Kidney (tissue), 14 donors: ENCODE data around the gene BLCAP. TPM values are rescaled to one million over a fixed set of nuclear protein-coding genes. Genes with fewer than 3 reads are reported as not detected.

Source experiments
- DNase-seq, 5 donors: peaks; one replicate each; pipeline ENCODE4 v3.0.0-alpha.2; 2013 to 2020
- FAIRE-seq: peaks from 2 replicates; lab custom pipeline; 2012; peaks lifted over from hg19 to GRCh38; lab: Jason Lieb, UNC
- H3K27ac ChIP-seq, 2 donors: one replicate each; pipeline ENCODE4 v1.7.0; 2013; ENCODE audit warnings: low read depth in 2 of 2, low read length in 2 of 2, inconsistent platforms in 1 of 2
- H3K27me3 ChIP-seq: one replicate; pipeline ENCODE4 v1.7.1; 2013; ENCODE audit warnings: low read length, inconsistent platforms; ENCODE audit not compliant: control insufficient read depth, insufficient read depth
- H3K36me3 ChIP-seq, 3 donors: one replicate each; pipeline versions ENCODE4 v1.7.0 to v1.7.1; 2013; ENCODE audit warnings: low read length in 3 of 3, control low read depth in 1 of 3, inconsistent platforms in 1 of 3; ENCODE audit not compliant: insufficient read depth in 3 of 3, control insufficient read depth in 2 of 3
- H3K4me1 ChIP-seq, 3 donors: one replicate each; pipeline versions ENCODE4 v1.7.0 to v1.7.1; 2013; ENCODE audit warnings: low read length in 3 of 3, inconsistent platforms in 1 of 3, low read depth in 1 of 3; ENCODE audit not compliant: control insufficient read depth in 2 of 3, insufficient read depth in 2 of 3
- H3K4me3 ChIP-seq, 3 donors: one replicate each; pipeline versions ENCODE4 v1.7.0 to v1.8.1; 2013; ENCODE audit warnings: low read length in 3 of 3, control low read depth in 1 of 3, inconsistent platforms in 1 of 3
- H3K9ac ChIP-seq, 3 donors: one replicate each; pipeline versions ENCODE4 v1.7.0 to v1.7.1; 2013; ENCODE audit warnings: low read length in 3 of 3, control low read depth in 1 of 3, inconsistent platforms in 1 of 3
- H3K9me3 ChIP-seq, 3 donors: one replicate each; pipeline versions ENCODE4 v1.7.0 to v1.7.1; 2013; ENCODE audit warnings: low read length in 3 of 3, control low read depth in 1 of 3, inconsistent platforms in 1 of 3; ENCODE audit not compliant: control insufficient read depth in 2 of 3, insufficient read depth in 1 of 3
- CTCF ChIP-seq: IDR thresholded peaks from 3 replicates; pipeline ENCODE4 v1.5.1; 2012; ENCODE audit warnings: mild to moderate bottlenecking, moderate library complexity, borderline replicate concordance; ENCODE audit not compliant: insufficient read depth; ENCODE audit errors: extremely low read depth
- intact Hi-C: fragments of 100-400 bp; cut with DNase I; formaldehyde crosslinking; loops from one replicate; pipeline ENCODE4 v1.11.1; 2022
- polyA plus RNA-seq: library from polyadenylated mRNA; stranded (reverse); fragments of 350-450 nt; fragmentation: Illumina TruSeq; extraction: RNeasy Lipid Tissue Mini Kit (QIAGEN cat#74804); gene quantifications from one replicate; pipeline ENCODE4 v1.2.3, GENCODE V29; 2014; ENCODE audit warnings: low read depth, low replicate concordance; ENCODE audit not compliant: insufficient read depth
- total RNA-seq: library from RNA; stranded (reverse); fragmentation: NEBNext Ultra II Directional; extraction: Animal tissue kit (Norgen Biotek cat#: 25700); gene quantifications from one replicate; pipeline ENCODE4 v1.2.1, GENCODE V29; 2021
- donor health status: control.
- donor health status: control.
- donor health status: control.
- donor health status: control.
- donor health status: control.
- donor health status: DM: yes; HTN: yes; CAD: no.
- donor health status: Normal renal cell carcinoma (clear cell type).

The BLCAP gene
- total and polyA plus RNA-seq, 2 donors from 2014 or later = 76.1 to 106 TPM

- intact Hi-C loops = no loop called here
- peak overlapping the region; percentile 99 for H3K27ac ChIP-seq
These were observed 1.3 kb downstream of the BLCAP start for GRCh38 chr20:37526238-37526838.

GRCh38 chr20:37525810-37526209 lies 1.9 kb downstream of the BLCAP start:
- no peak for TF ChIP-seq CTCF
- FAIRE-seq (no peak), DNase-seq (peak in 1 of 5 donors; percentile 15)
- Histone ChIP-seq H3K4me1 (peaks cover 3 to 35% (median 20%) of the 10 kb centered on the region in 3 donors), H3K27ac (peak overlapping the region in 1 of 2 donors; percentile 99), H3K4me3 (peak overlapping the region in 2 of 3 donors; percentile 55 to 92), H3K36me3 (no peaks in the 10 kb centered on the region), H3K9ac (no peak overlapping the region), H3K27me3 (no peaks in the 10 kb centered on the region), H3K9me3 (no peaks in the 10 kb centered on the region)
- intact Hi-C loops = no loop called here

More at GRCh38 chr20:37526238-37526838, 1.3 kb downstream of the BLCAP start:
- Histone ChIP-seq H3K4me3 (peak overlapping the region; percentile 46 to 92 (median 72)), H3K27me3 (no peaks in the 10 kb centered on the region), H3K9ac (peak overlapping the region in 2 of 3 donors; percentile 17 to 95), H3K36me3 (no peaks in the 10 kb centered on the region), H3K4me1 (peaks cover 3 to 35% (median 20%) of the 10 kb centered on the region in 3 donors), H3K9me3 (no peaks in the 10 kb centered on the region)
- FAIRE-seq = no peak
- no peak for TF ChIP-seq CTCF
- peak in 4 of 5 donors; percentile 52 to 78 (median 68) for DNase-seq

GRCh38 chr20:37524859-37525708 lies 2.6 kb downstream of the BLCAP start:
- H3K9me3 ChIP-seq = no peaks in the 10 kb centered on the region
- H3K4me3 ChIP-seq = peak overlapping the region in 2 of 3 donors; percentile 55 to 92
- DNase-seq = peak in 2 of 5 donors; percentile 33 to 38
- H3K27ac ChIP-seq = no peak overlapping the region
- no peak for FAIRE-seq
- TF ChIP-seq CTCF = no peak
- H3K9ac ChIP-seq = no peak overlapping the region
- no peaks in the 10 kb centered on the region for H3K27me3 ChIP-seq
- H3K36me3 ChIP-seq = no peaks in the 10 kb centered on the region
- H3K4me1 ChIP-seq = peaks cover 3 to 35% (median 20%) of the 10 kb centered on the region in 3 donors
- intact Hi-C loops = no loop called here
